PC-3 (cell line): ENCODE measurements around the gene RABGAP1L. TPM values are rescaled to one million over a fixed set of nuclear protein-coding genes. Genes with fewer than 3 reads are reported as not detected.

Source experiments
- ATAC-seq: fragments of 200-7000 bp; cut with Tn5 transposase; 2 replicates; pipeline ENCODE4 v1.9.1; 2020; ENCODE audit warnings: mild to moderate bottlenecking, moderate library complexity
- BruUV-seq: library from RNA; stranded (reverse); fragments of 400-500 nt; replicated peaks from 2 replicates; lab custom pipeline; 2021; lab: Mats Ljungman, UMichigan
- CTCF ChIA-PET: fragments of 300-600 bp; sonication (Branson Sonifier 250); formaldehyde crosslinking; loops from one replicate; lab custom pipeline; 2022; ENCODE audit warnings: antibody characterized with exemption; lab: Charles Lee
- POLR2A ChIA-PET: fragments of 300-600 bp; sonication (Branson Sonifier 250); formaldehyde crosslinking; loops from one replicate; lab custom pipeline; 2022; ENCODE audit warnings: antibody characterized with exemption; ENCODE audit not compliant: unreplicated experiment; lab: Charles Lee
- DNase-seq: peaks from one replicate; pipeline ENCODE4 v3.0.0-alpha.2; 2015
- H2AFZ ChIP-seq: fragments of 300-600 bp; sonication (generic); 2 replicates; pipeline ENCODE4 v1.6.0; 2016; ENCODE audit warnings: antibody characterized with exemption, low read length
- H3F3A ChIP-seq: fragments of 300-600 bp; sonication (generic); one replicate; pipeline ENCODE4 v1.6.0; 2017; ENCODE audit warnings: antibody characterized with exemption, low read length, control low read depth, mild to moderate bottlenecking; ENCODE audit not compliant: unreplicated experiment
- H3K27ac ChIP-seq: fragments of 300-600 bp; sonication (generic); 2 replicates; pipeline ENCODE4 v1.5.1; 2016; ENCODE audit warnings: mild to moderate bottlenecking, low read length
- H3K27me3 ChIP-seq: fragments of 300-600 bp; sonication (generic); 2 replicates; pipeline ENCODE4 v1.6.1; 2016; ENCODE audit warnings: low read length, mixed read lengths
- H3K36me3 ChIP-seq: fragments of 300-600 bp; sonication (generic); 2 replicates; pipeline ENCODE4 v1.6.1; 2016; ENCODE audit warnings: low read depth, mixed run types, low read length, mixed read lengths
- H3K4me1 ChIP-seq: fragments of 300-600 bp; sonication (generic); 2 replicates; pipeline ENCODE4 v1.5.1; 2016; ENCODE audit warnings: low read length; ENCODE audit not compliant: insufficient read depth
- H3K4me2 ChIP-seq: fragments of 300-600 bp; sonication (generic); 2 replicates; pipeline ENCODE4 v1.6.0; 2016; ENCODE audit warnings: low read length
- H3K4me3 ChIP-seq: fragments of 300-600 bp; sonication (generic); 2 replicates; pipeline ENCODE4 v1.5.1; 2016; ENCODE audit warnings: mild to moderate bottlenecking, low read length, mixed read lengths
- H3K79me2 ChIP-seq: fragments of 300-600 bp; sonication (generic); 2 replicates; pipeline ENCODE4 v1.6.1; 2017; ENCODE audit warnings: low read length, mixed read lengths
- H3K9ac ChIP-seq: fragments of 300-600 bp; sonication (generic); 2 replicates; pipeline ENCODE4 v1.6.0; 2016; ENCODE audit warnings: mild to moderate bottlenecking, low read length
- H3K9me2 ChIP-seq: fragments of 300-600 bp; sonication (generic); replicated peaks from 2 replicates; pipeline ENCODE4 v1.6.1; 2016; ENCODE audit warnings: mixed run types, low read length, mixed read lengths
- H3K9me3 ChIP-seq: fragments of 300-600 bp; sonication (generic); 2 replicates; pipeline ENCODE4 v1.6.1; 2016; ENCODE audit warnings: low read length, mixed read lengths
- H4K20me1 ChIP-seq: fragments of 300-600 bp; sonication (generic); 2 replicates; pipeline ENCODE4 v1.6.1; 2016; ENCODE audit warnings: low read length, mixed read lengths
- EZH2 ChIP-seq: fragments of 300-600 bp; sonication (generic); IDR thresholded peaks from one replicate; pipeline ENCODE4 v1.6.1; 2017; ENCODE audit warnings: antibody characterized with exemption, mild to moderate bottlenecking, low read length; ENCODE audit not compliant: unreplicated experiment
- EZH2phosphoT487 ChIP-seq: fragments of 300-600 bp; sonication (generic); IDR thresholded peaks from 2 replicates; pipeline ENCODE4 v1.6.1; 2018; ENCODE audit warnings: mild to moderate bottlenecking, antibody characterized with exemption, low read length, borderline replicate concordance
- intact Hi-C: fragments of 100-400 bp; cut with micrococcal nuclease; formaldehyde crosslinking; loops from 2 replicates; pipeline ENCODE4 v1.9.0; 2023
- total RNA-seq: library from RNA; depleted of rRNA; stranded (reverse); fragments of >200 nt; gene quantifications from 2 replicates; pipeline ENCODE4 v1.2.3, GENCODE V29; 2014
- TF ChIP-seq, protein P1 (sequence below): fragments of 300-600 bp; sonication (generic); conservative IDR thresholded peaks from 2 replicates; pipeline ENCODE4 v1.5.1; 2017; ENCODE audit warnings: antibody characterized with exemption, low read depth, mild to moderate bottlenecking, low read length

Gene RABGAP1L
- total RNA-seq, 1 experiment from 2014 or later: 24.4 TPM

DNA sequence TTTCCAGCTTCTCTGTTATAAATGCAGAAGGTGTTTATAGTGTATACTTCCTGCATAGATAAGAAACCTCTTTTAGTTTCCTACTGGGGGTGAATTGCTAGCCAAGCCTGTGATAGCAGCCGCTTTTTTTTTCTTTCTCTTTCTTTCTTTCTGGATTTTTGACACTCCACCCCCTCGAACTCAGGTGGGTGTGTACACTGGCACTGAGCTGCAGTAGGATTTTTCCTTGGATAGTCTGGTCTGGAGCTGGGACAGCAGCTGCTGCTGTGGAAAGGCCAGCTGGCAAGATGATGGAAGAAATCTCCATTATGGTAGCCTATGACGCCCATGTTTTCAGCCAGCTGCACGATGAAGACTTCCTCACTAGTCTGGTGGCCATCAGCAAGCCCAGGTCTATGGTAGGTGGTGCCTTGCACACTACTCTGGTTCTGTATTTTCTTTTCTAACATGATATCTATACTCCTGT, 717.9 kb downstream of the RABGAP1L start:
- H3K9me3 ChIP-seq: no peaks in the 10 kb centered on the region
- intact Hi-C loops: loop anchor here (10.0 kb wide), 1 partner anchor 82 kb away; no protein-coding TSS in a partner anchor
- no peaks in the 10 kb centered on the region for H3K79me2 ChIP-seq
- no peak overlapping the region for H3K4me2 ChIP-seq
- no TSS peak for BruUV-seq
- no peak overlapping the region for H3K27ac ChIP-seq
- H4K20me1 ChIP-seq: no peaks in the 10 kb centered on the region
- H2AFZ ChIP-seq: no peak overlapping the region
- no peak overlapping the region for H3K4me3 ChIP-seq
- no peak overlapping the region for H3K9ac ChIP-seq
- no peaks in the 10 kb centered on the region for H3K9me2 ChIP-seq
- H3K27me3 ChIP-seq: no peaks in the 10 kb centered on the region
- peaks cover 15% of the 10 kb centered on the region; the same call in 1 of the 2 replicates for H3K4me1 ChIP-seq
- no peaks in the 10 kb centered on the region for H3K36me3 ChIP-seq
- DNase-seq: no peak
- POLR2A ChIA-PET: no interaction called here
- no peaks in the 10 kb centered on the region for H3F3A ChIP-seq
- ATAC-seq: no peak
- CTCF ChIA-PET: no interaction called here
- no peak for TF ChIP-seq EZH2
- TF ChIP-seq EZH2phosphoT487: no peak
- TF ChIP-seq, protein P1, sequence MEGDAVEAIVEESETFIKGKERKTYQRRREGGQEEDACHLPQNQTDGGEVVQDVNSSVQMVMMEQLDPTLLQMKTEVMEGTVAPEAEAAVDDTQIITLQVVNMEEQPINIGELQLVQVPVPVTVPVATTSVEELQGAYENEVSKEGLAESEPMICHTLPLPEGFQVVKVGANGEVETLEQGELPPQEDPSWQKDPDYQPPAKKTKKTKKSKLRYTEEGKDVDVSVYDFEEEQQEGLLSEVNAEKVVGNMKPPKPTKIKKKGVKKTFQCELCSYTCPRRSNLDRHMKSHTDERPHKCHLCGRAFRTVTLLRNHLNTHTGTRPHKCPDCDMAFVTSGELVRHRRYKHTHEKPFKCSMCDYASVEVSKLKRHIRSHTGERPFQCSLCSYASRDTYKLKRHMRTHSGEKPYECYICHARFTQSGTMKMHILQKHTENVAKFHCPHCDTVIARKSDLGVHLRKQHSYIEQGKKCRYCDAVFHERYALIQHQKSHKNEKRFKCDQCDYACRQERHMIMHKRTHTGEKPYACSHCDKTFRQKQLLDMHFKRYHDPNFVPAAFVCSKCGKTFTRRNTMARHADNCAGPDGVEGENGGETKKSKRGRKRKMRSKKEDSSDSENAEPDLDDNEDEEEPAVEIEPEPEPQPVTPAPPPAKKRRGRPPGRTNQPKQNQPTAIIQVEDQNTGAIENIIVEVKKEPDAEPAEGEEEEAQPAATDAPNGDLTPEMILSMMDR: no peak

DNA sequence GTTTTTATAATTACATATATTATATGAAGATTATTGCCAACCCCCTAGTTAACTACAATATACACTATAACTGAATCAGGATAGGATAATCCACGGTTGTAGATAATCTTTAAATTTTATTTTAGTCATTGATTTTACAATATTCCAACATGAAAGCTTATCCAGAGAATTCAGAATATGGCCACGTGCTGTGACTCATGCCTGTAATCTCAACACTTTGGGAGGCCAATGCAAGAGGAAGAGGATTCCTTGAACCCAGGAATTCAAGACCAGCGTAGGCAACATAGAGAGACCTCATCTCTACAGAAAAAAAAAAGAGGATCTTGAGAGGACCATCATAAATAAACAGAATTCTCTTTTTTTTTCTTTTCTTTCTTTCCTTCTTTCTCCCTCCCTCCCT, 720.9 kb downstream of the RABGAP1L start:
- DNase-seq: no peak
- H4K20me1 ChIP-seq: no peaks in the 10 kb centered on the region
- H3F3A ChIP-seq: no peaks in the 10 kb centered on the region
- H3K4me1 ChIP-seq: peaks cover 6% of the 10 kb centered on the region; the same call in 1 of the 2 replicates
- H3K4me2 ChIP-seq: no peak overlapping the region
- no peaks in the 10 kb centered on the region for H3K27me3 ChIP-seq
- H3K9me3 ChIP-seq: no peaks in the 10 kb centered on the region
- no peak overlapping the region for H3K27ac ChIP-seq
- intact Hi-C loops: no loop called here
- H3K36me3 ChIP-seq: no peaks in the 10 kb centered on the region
- no peaks in the 10 kb centered on the region for H3K79me2 ChIP-seq
- no peak overlapping the region for H2AFZ ChIP-seq
- ChIA-PET CTCF (no interaction called here), POLR2A (no interaction called here)
- no peak overlapping the region for H3K9ac ChIP-seq
- no peak for ATAC-seq
- no peak overlapping the region for H3K4me3 ChIP-seq
- H3K9me2 ChIP-seq: no peaks in the 10 kb centered on the region
- no TSS peak for BruUV-seq
- TF ChIP-seq, protein P1: no peak
- TF ChIP-seq EZH2 (no peak), EZH2phosphoT487 (no peak)

DNA sequence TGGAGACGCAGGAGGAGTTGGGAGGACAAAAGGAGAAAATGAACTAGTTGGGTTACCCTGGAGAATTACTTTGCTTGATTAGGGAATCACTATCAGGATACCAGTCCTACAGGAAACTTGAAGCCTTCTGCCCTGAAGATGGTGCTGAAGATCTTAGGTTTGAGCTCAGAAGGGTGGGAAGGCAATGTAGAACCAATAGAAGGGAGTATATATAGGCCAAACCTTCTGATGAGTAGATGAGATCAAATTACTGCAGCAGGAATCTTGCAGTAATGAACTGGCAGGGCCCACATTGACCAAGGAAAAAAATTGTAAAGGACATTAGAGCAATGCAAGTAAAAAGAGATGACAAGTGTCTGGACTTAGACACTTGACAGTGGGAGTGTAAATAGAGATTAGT, 724.1 kb downstream of the RABGAP1L start:
- no TSS peak for BruUV-seq
- ChIA-PET CTCF (interaction anchor here (0.8 kb wide), 1 partner anchor 113 kb away, joined by 4 read pairs; no protein-coding TSS in a partner anchor), POLR2A (no interaction called here)
- Histone ChIP-seq H3K4me2 (no peak overlapping the region), H3K9me3 (no peaks in the 10 kb centered on the region), H3K9me2 (no peaks in the 10 kb centered on the region), H3K27me3 (no peaks in the 10 kb centered on the region), H2AFZ (no peak overlapping the region), H3K27ac (no peak overlapping the region), H4K20me1 (no peaks in the 10 kb centered on the region), H3K4me1 (no peaks in the 10 kb centered on the region), H3K9ac (no peak overlapping the region), H3K36me3 (no peaks in the 10 kb centered on the region), H3K79me2 (no peaks in the 10 kb centered on the region), H3K4me3 (no peak overlapping the region), H3F3A (no peaks in the 10 kb centered on the region)
- peak; percentile 92 for ATAC-seq
- intact Hi-C loops: loop anchor here (1.0 to 2.0 kb wide), 3 partner anchors 100 to 115 kb away; no protein-coding TSS in a partner anchor
- TF ChIP-seq, protein P1: peak; percentile 50
- no peak for TF ChIP-seq EZH2
- no peak for TF ChIP-seq EZH2phosphoT487
- DNase-seq: peak; percentile 65
